DMS153 treated with DMSO at 0.1 percent for 48 hours (cell line): ENCODE measurements around the gene CTDP1.
"Not testable (repeated sequence)": the region's sequence is repeated elsewhere in the genome, so short reads cannot be mapped to it uniquely, and the experiment has no call there.

ENCODE experiments used
- DNase-seq: peaks from one replicate; lab custom pipeline; 2025; ENCODE audit not compliant: unreplicated experiment; lab: John Stamatoyannopoulos, UW

CTDP1 gene

GRCh38 chr18:79697976-79698375 is 18.4 kb downstream of the CTDP1 start:
- no peak for DNase-seq

GRCh38 chr18:79698668-79699335 is 19.2 kb downstream of the CTDP1 start:
- DNase-seq, result no peak

- no peak for DNase-seq
Measured at GRCh38 chr18:79699653-79700052, 20.1 kb downstream of the CTDP1 start.

GRCh38 chr18:79702906-79703305 is 23.3 kb downstream of the CTDP1 start:
- DNase-seq, result no peak

- DNase-seq, result no peak
Measured at GRCh38 chr18:79704631-79705030, 25.0 kb downstream of the CTDP1 start.

- no peak for DNase-seq
Measured at GRCh38 chr18:79705272-79705671, 25.7 kb downstream of the CTDP1 start.

GRCh38 chr18:79706006-79706405 is 26.4 kb downstream of the CTDP1 start:
- DNase-seq, result no peak

GRCh38 chr18:79706658-79707057 is 27.1 kb downstream of the CTDP1 start:
- no peak for DNase-seq

GRCh38 chr18:79707239-79707638 is 27.6 kb downstream of the CTDP1 start:
- DNase-seq, result no peak

- no peak for DNase-seq
Measured at GRCh38 chr18:79707671-79708070, 28.1 kb downstream of the CTDP1 start.

GRCh38 chr18:79708412-79708811 is 28.8 kb downstream of the CTDP1 start:
- DNase-seq, result no peak

GRCh38 chr18:79712206-79712857 is 32.7 kb downstream of the CTDP1 start:
- no peak for DNase-seq

GRCh38 chr18:79713341-79713740 is 33.7 kb downstream of the CTDP1 start:
- DNase-seq, result no peak

- no peak for DNase-seq
Measured at GRCh38 chr18:79714531-79715240, 35.1 kb downstream of the CTDP1 start.

GRCh38 chr18:79715280-79715679 is 35.7 kb downstream of the CTDP1 start:
- DNase-seq, result no peak

GRCh38 chr18:79717059-79717458 is 37.5 kb downstream of the CTDP1 start:
- DNase-seq, result no peak

GRCh38 chr18:79717555-79718074 is 38.0 kb downstream of the CTDP1 start:
- DNase-seq, result no peak

GRCh38 chr18:79718126-79718525 is 38.5 kb downstream of the CTDP1 start:
- no peak for DNase-seq

- DNase-seq, result no peak
Measured at GRCh38 chr18:79718878-79719477, 39.4 kb downstream of the CTDP1 start.

- DNase-seq, result not testable (repeated sequence)
Measured at GRCh38 chr18:79719478-79720358, 40.1 kb downstream of the CTDP1 start.

GRCh38 chr18:79720359-79720733 is 40.7 kb downstream of the CTDP1 start:
- DNase-seq, result no peak
